ENCODE data around the gene BID. TPM values are rescaled to one million over a fixed set of nuclear protein-coding genes. Genes with fewer than 3 reads are reported as not detected.

BID gene
- total RNA-seq: 10 to 100 TPM; 13.5 to 18.1 TPM

DNA sequence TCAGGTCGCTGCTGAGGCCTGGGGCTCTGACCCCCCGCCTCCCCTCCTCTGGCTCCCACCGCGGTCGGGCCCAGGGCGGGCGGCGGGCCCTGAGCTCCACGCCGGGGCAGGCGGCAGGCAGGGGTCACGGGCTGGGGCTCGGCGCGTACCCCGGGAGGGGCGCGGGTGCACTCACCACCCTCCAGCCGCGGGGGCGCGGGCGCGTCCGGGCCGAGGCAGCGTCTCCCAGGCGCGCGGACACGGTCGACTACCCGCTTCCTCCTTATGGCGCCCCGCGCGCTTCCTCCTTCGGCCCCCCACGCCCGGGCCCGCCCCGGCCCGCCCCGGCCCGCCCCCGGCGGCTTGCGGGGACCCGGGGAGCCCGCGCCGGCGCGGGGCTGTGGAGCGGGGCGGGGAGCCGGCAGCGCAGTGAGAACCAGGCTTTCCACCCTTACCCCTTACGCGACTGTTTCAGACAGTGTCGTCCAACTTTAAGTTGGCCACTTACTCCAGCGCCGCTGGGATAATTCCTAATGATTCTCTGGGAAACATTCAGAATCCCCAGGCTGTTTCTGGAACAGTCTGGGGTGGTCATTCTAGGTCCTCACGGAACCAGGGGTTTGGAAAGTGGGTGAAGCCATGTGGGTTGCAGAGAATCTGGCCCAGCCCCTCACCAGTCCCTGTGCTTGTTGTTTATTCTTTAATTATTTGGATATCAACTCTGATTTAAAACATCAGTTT lies at the start of gene BID:
Gene BID (minus strand): TSS at position 264 of the 720 bp plus-strand sequence. CDS start 24,353 bp downstream, outside the sequence.
- Histone ChIP-seq H3K9me3 (no peaks in the 10 kb centered on the region), H3K27ac (no peak within 1 kb of the TSS)

DNA sequence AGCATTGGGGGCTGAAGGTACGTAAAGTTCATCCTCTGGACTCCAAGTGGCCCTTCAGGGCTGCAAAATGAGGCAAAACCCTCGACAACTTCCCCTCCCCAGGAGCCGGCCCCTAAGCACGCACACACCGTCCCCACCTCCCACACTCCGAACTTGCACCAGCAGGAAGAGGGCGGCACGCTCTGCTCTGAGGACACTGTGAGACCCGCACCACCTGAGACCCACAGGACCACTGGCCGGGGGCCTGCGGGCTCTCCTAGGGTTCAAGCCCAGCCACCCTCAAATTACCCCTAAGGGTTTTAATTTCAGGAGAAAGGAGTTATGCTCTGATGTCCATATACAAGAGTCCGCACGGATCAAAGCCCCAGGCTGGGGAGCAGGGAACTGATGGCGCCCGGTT lies 49.7 kb upstream of the BID start:
- no peak overlapping the region for H3K4me3 ChIP-seq
- H3K9me3 ChIP-seq: no peaks in the 10 kb centered on the region
- DNase-seq (ENCODE audit: low spot score): no peak
- no peaks in the 10 kb centered on the region for H3K27me3 ChIP-seq (replicated peaks; ENCODE audit: insufficient read depth)
- no peak for ATAC-seq (ENCODE audit: insufficient number of reproducible peaks, low FRiP score, low read depth)
- H3K36me3 ChIP-seq: peaks cover 33% of the 10 kb centered on the region
- H3K27ac ChIP-seq: no peak overlapping the region
- H3K4me1 ChIP-seq (ENCODE audit: control insufficient read depth in 1 of 2, low read depth in 2 of 2): no peaks in the 10 kb centered on the region
- TF ChIP-seq, protein P1, sequence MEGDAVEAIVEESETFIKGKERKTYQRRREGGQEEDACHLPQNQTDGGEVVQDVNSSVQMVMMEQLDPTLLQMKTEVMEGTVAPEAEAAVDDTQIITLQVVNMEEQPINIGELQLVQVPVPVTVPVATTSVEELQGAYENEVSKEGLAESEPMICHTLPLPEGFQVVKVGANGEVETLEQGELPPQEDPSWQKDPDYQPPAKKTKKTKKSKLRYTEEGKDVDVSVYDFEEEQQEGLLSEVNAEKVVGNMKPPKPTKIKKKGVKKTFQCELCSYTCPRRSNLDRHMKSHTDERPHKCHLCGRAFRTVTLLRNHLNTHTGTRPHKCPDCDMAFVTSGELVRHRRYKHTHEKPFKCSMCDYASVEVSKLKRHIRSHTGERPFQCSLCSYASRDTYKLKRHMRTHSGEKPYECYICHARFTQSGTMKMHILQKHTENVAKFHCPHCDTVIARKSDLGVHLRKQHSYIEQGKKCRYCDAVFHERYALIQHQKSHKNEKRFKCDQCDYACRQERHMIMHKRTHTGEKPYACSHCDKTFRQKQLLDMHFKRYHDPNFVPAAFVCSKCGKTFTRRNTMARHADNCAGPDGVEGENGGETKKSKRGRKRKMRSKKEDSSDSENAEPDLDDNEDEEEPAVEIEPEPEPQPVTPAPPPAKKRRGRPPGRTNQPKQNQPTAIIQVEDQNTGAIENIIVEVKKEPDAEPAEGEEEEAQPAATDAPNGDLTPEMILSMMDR (IDR thresholded peaks at IDR 0.05): no peak

More for the DNA sequence above, at the start of gene BID:
- ATAC-seq (ENCODE audit: insufficient number of reproducible peaks, low FRiP score, low read depth) (no peak), DNase-seq (ENCODE audit: low spot score) (no peak)
- H3K4me3 ChIP-seq: peak within 1 kb of the TSS; percentile 81
- no peaks in the 10 kb centered on the region for H3K27me3 ChIP-seq (replicated peaks; ENCODE audit: insufficient read depth)
- no peaks in the 10 kb centered on the region for H3K36me3 ChIP-seq
- peaks cover 3 to 11% of the 10 kb centered on the region in 2 donors for H3K4me1 ChIP-seq (ENCODE audit: control insufficient read depth in 1 of 2, low read depth in 2 of 2)
- TF ChIP-seq, protein P1 (IDR thresholded peaks at IDR 0.05): no peak

DNA sequence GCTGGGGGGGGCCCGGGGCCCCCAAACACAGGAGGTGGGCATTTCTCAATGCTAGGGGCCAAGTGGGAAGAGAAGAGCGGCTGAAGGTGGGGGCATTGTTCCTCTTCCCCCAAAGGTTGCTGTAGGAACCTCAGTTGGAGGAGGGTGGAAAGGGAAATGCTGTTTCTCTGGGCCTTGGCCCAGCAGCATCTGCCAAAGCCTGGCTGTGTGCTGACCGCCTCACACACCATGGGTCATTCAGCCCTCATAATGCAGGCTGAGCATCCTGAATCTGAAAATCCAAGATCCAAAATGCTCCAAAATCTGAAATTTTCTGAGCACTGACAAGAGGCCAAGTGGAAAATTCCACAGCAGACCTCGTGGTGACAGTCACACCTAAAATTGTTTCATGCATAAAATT lies 49.0 kb upstream of the BID start:
- Histone ChIP-seq H3K27me3 (replicated peaks; ENCODE audit: insufficient read depth) (no peaks in the 10 kb centered on the region), H3K36me3 (peaks cover 38% of the 10 kb centered on the region), H3K4me1 (ENCODE audit: control insufficient read depth in 1 of 2, low read depth in 2 of 2) (no peaks in the 10 kb centered on the region), H3K27ac (no peak overlapping the region), H3K9me3 (no peaks in the 10 kb centered on the region), H3K4me3 (no peak overlapping the region)
- no peak for ATAC-seq (ENCODE audit: insufficient number of reproducible peaks, low FRiP score, low read depth)
- TF ChIP-seq, protein P1 (IDR thresholded peaks at IDR 0.05): no peak
- no peak for DNase-seq (ENCODE audit: low spot score)

DNA sequence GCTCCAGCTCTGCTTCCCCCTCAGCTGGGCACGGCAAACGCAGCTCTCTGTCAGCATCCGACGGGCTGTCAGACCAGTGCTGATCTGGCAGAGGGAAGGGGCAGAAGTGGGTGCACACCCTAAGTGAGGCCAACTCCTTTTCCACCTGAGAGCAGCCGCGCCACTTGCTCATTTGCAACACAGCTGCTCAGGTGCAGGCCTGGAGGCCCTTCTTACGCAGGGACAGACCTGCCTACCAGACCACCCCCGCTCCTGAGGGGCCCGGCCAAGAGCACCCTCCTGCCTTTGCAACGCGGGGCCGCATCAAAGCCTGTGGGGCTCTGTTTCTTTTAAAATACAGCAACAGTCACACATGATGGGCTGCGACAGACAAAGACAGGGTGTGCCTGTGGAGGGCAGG lies 47.8 kb upstream of the BID start:
- TF ChIP-seq, protein P1 (IDR thresholded peaks at IDR 0.05): no peak
- ATAC-seq (ENCODE audit: insufficient number of reproducible peaks, low FRiP score, low read depth) (no peak), DNase-seq (ENCODE audit: low spot score) (no peak)
- Histone ChIP-seq H3K4me1 (ENCODE audit: control insufficient read depth in 1 of 2, low read depth in 2 of 2) (no peaks in the 10 kb centered on the region), H3K9me3 (no peaks in the 10 kb centered on the region), H3K27me3 (replicated peaks; ENCODE audit: insufficient read depth) (no peaks in the 10 kb centered on the region), H3K27ac (no peak overlapping the region), H3K4me3 (no peak overlapping the region), H3K36me3 (peaks cover 46% of the 10 kb centered on the region)

DNA sequence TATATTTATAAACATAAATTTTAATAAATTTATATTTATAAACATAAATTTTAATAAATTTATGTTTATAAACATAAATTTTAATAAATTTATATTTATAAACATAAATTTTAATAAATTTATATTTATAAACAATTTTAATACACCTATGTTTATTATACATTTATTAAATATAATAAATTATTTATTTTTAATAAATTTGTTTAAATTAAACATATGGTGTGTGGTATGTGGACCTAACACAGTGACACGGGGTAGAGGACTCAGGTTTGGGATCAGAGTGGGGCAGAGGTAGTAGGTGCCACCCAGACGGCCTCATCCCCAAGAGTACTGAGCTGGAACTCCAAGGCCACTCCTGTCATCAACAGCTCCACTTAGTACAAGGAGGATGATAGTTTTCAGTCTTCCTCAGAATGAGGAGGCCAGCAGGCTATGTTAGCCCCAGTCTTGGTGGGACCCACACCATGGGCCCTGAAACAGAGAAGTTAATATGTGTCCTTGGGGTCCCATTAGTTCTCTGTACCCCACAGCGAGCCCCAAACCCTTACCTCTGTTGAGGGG lies 46.7 kb upstream of the BID start:
- Histone ChIP-seq H3K27ac (no peak overlapping the region), H3K4me1 (ENCODE audit: control insufficient read depth in 1 of 2, low read depth in 2 of 2) (no peaks in the 10 kb centered on the region), H3K9me3 (no peaks in the 10 kb centered on the region), H3K36me3 (peaks cover 56% of the 10 kb centered on the region), H3K27me3 (replicated peaks; ENCODE audit: insufficient read depth) (no peaks in the 10 kb centered on the region), H3K4me3 (no peak overlapping the region)
- ATAC-seq (ENCODE audit: insufficient number of reproducible peaks, low FRiP score, low read depth) (no peak), DNase-seq (ENCODE audit: low spot score) (no peak)
- TF ChIP-seq, protein P1 (IDR thresholded peaks at IDR 0.05): no peak
